ENCODE data around the gene DNA2.

Gene DNA2

GRCh38 chr10:68366600-68366999, 105.2 kb downstream of the DNA2 start:
- no peak overlapping the region for H3K27ac ChIP-seq (replicated peaks)
- H3K27me3 ChIP-seq (ENCODE audit: insufficient read depth, poor library complexity, severe bottlenecking), result no peaks in the 10 kb centered on the region
- no peak overlapping the region for H3K4me3 ChIP-seq (replicated peaks; ENCODE audit: insufficient read depth, low read length)
- TF ChIP-seq GABPA (IDR thresholded peaks at IDR 0.05; ENCODE audit: low read depth) (no peak), REST (IDR thresholded peaks at IDR 0.05; ENCODE audit: insufficient replicate concordance, low read depth) (no peak), CTCF (IDR thresholded peaks at IDR 0.05; ENCODE audit: insufficient read depth, low read length) (no peak)
- no peak for DNase-seq (ENCODE audit: low read depth in 1 of 2, low spot score in 1 of 2)

GRCh38 chr10:68365611-68366010, 106.2 kb downstream of the DNA2 start:
- DNase-seq (ENCODE audit: low read depth in 1 of 2, low spot score in 1 of 2), result no peak
- no peaks in the 10 kb centered on the region for H3K27me3 ChIP-seq (ENCODE audit: insufficient read depth, poor library complexity, severe bottlenecking)
- H3K27ac ChIP-seq (replicated peaks), result no peak overlapping the region
- TF ChIP-seq POLR2AphosphoS5 (IDR thresholded peaks at IDR 0.05; ENCODE audit: low read depth) (no peak), GABPA (IDR thresholded peaks at IDR 0.05; ENCODE audit: low read depth) (no peak), REST (IDR thresholded peaks at IDR 0.05; ENCODE audit: insufficient replicate concordance, low read depth) (no peak), CTCF (IDR thresholded peaks at IDR 0.05; ENCODE audit: insufficient read depth, low read length) (no peak), SPI1 (IDR thresholded peaks at IDR 0.05; ENCODE audit: borderline replicate concordance, low read depth) (no peak)
- no peak overlapping the region for H3K4me3 ChIP-seq (replicated peaks; ENCODE audit: insufficient read depth, low read length)

- Histone ChIP-seq H3K27ac (replicated peaks) (no peak overlapping the region), H3K4me3 (replicated peaks; ENCODE audit: insufficient read depth, low read length) (no peak overlapping the region), H3K27me3 (ENCODE audit: insufficient read depth, poor library complexity, severe bottlenecking) (no peaks in the 10 kb centered on the region)
- TF ChIP-seq REST (IDR thresholded peaks at IDR 0.05; ENCODE audit: insufficient replicate concordance, low read depth) (no peak), SPI1 (IDR thresholded peaks at IDR 0.05; ENCODE audit: borderline replicate concordance, low read depth) (no peak), CTCF (IDR thresholded peaks at IDR 0.05; ENCODE audit: insufficient read depth, low read length) (no peak), GABPA (IDR thresholded peaks at IDR 0.05; ENCODE audit: low read depth) (no peak), POLR2AphosphoS5 (IDR thresholded peaks at IDR 0.05; ENCODE audit: low read depth) (no peak)
- no peak for DNase-seq (ENCODE audit: low read depth in 1 of 2, low spot score in 1 of 2)
Observed at GRCh38 chr10:68364101-68364886, 107.5 kb downstream of the DNA2 start.

All from HL-60 (cell line).